Measurements from ENCODE around the gene HNRNPR. TPM values are rescaled to one million over a fixed set of nuclear protein-coding genes. Genes with fewer than 3 reads are reported as not detected.

The HNRNPR gene
- total RNA-seq, 3 donors from 2014 or later: 56.6 to 114 (median 109) TPM

DNA sequence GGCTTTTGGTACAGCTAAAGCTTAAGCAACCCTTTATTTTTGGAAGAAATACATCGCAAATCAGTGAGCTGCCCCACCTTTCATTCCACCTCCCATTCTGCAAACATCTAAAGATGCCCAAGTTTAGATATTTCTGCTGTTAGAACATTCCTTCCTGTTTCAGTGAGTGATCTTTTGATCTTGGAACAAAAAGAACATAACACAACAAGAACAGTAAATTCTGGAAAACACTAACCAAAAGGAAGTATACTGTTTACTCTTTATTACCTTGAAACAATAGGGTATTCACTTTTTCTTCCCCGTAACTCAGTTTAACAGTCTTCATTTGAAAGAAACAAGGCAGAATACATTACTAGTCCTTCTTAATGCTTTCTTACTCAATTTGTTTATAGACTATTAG is 40.6 kb downstream of the HNRNPR start:
- Histone ChIP-seq H3K4me1 (no peaks in the 10 kb centered on the region), H3K9me3 (no peaks in the 10 kb centered on the region), H3K4me3 (no peak overlapping the region), H3K27me3 (no peaks in the 10 kb centered on the region), H3K36me3 (no peaks in the 10 kb centered on the region), H3K27ac (peak overlapping the region in 1 of 2 donors; percentile 37)
- intact Hi-C loops (cut with DNase I; ENCODE audit: low total_unique reads): no loop called here
- no peak for DNase-seq (ENCODE audit: low spot score in 2 of 2)
- TF ChIP-seq, protein P1, sequence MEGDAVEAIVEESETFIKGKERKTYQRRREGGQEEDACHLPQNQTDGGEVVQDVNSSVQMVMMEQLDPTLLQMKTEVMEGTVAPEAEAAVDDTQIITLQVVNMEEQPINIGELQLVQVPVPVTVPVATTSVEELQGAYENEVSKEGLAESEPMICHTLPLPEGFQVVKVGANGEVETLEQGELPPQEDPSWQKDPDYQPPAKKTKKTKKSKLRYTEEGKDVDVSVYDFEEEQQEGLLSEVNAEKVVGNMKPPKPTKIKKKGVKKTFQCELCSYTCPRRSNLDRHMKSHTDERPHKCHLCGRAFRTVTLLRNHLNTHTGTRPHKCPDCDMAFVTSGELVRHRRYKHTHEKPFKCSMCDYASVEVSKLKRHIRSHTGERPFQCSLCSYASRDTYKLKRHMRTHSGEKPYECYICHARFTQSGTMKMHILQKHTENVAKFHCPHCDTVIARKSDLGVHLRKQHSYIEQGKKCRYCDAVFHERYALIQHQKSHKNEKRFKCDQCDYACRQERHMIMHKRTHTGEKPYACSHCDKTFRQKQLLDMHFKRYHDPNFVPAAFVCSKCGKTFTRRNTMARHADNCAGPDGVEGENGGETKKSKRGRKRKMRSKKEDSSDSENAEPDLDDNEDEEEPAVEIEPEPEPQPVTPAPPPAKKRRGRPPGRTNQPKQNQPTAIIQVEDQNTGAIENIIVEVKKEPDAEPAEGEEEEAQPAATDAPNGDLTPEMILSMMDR (IDR thresholded peaks at IDR 0.05): no peak
- no peak for TF ChIP-seq POLR2A (IDR thresholded peaks at IDR 0.05)
- no peak for TF ChIP-seq POLR2AphosphoS5 (IDR thresholded peaks at IDR 0.05)

DNA sequence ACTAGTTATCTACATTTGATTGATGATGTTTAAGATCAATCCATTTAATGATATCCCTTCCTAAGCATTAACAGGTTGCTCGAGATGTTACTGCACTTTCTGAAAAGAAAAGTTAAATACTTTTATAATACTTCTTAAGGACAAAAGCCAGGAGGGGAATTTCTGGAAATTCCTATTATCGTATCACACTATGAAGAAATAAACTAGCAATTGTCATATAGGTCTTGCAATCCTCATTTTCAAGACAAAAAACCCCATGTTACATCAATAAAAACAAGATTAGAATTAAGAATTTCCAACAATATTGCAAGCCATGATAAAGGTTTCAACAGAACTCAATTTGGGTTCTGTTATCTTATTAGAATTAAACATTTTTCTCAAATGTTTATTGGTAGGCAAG is 47.2 kb downstream of the HNRNPR start:
- no peak for TF ChIP-seq POLR2A (IDR thresholded peaks at IDR 0.05)
- no peak for TF ChIP-seq POLR2AphosphoS5 (IDR thresholded peaks at IDR 0.05)
- TF ChIP-seq, protein P1 (IDR thresholded peaks at IDR 0.05): no peak
- Histone ChIP-seq H3K27me3 (no peaks in the 10 kb centered on the region), H3K9me3 (no peaks in the 10 kb centered on the region), H3K36me3 (no peaks in the 10 kb centered on the region), H3K27ac (no peak overlapping the region), H3K4me1 (no peaks in the 10 kb centered on the region), H3K4me3 (no peak overlapping the region)
- intact Hi-C loops (cut with DNase I; ENCODE audit: low total_unique reads): no loop called here
- DNase-seq (ENCODE audit: low spot score in 2 of 2): no peak

DNA sequence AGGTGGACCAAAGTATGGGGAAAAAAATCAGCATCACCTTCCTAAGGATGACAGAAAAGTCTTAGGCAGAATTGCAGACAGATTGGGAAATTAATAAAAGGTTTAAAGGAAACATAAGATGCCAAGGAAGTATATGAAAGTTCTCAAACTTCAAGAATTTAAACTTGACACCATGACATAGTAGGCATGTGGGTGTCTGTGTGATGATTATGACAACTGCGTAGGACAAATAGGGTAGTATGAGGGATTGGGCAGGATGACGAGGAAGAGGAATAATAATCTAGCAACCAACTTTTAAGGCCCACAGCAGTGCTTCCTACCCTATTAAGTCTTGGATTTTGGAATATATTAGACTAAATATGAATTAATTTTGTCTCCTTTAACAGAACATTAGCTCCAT is 52.4 kb downstream of the HNRNPR start:
- Histone ChIP-seq H3K9me3 (no peaks in the 10 kb centered on the region), H3K4me1 (no peaks in the 10 kb centered on the region), H3K27ac (no peak overlapping the region), H3K36me3 (no peaks in the 10 kb centered on the region), H3K27me3 (no peaks in the 10 kb centered on the region), H3K4me3 (no peak overlapping the region)
- no peak for TF ChIP-seq POLR2AphosphoS5 (IDR thresholded peaks at IDR 0.05)
- TF ChIP-seq, protein P1 (IDR thresholded peaks at IDR 0.05): no peak
- TF ChIP-seq POLR2A (IDR thresholded peaks at IDR 0.05): no peak
- intact Hi-C loops (cut with DNase I; ENCODE audit: low total_unique reads): no loop called here
- no peak for DNase-seq (ENCODE audit: low spot score in 2 of 2)

DNA sequence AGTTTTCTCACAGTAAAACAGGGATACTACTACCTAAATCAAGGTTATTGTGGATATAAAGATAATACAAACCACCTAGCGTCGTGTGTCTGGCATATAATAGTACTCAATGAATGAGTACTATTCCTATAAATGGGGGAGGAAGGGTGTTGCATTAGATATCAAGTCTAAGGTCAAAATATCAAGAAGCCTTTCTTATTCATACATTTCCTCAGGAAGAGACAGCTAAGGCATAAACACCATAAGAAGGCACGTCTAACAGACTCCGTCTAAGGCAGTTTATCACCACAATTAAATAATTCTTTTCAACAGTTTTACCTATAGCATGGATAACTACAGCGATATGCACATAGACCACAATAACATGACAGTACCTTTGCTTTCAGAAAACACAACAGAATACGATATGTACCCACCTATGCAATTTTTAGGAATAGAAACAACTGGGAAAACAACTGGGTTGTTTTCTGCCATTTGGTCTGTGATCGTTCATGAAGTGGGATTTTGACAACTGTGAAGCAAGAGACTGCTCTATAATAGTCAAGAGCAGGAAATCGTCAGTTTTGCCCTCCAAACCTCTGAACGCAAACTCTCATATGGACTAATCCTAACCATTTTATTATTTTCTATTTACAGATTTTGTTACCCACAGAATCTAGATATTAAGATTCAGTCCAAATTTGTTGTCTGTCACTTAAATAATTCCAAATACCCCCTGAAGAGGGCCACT is 53.1 kb downstream of the HNRNPR start:
- Histone ChIP-seq H3K9me3 (no peaks in the 10 kb centered on the region), H3K36me3 (no peaks in the 10 kb centered on the region), H3K27ac (no peak overlapping the region), H3K27me3 (no peaks in the 10 kb centered on the region), H3K4me3 (no peak overlapping the region), H3K4me1 (no peaks in the 10 kb centered on the region)
- DNase-seq (ENCODE audit: low spot score in 2 of 2): no peak
- intact Hi-C loops (cut with DNase I; ENCODE audit: low total_unique reads): no loop called here
- no peak for TF ChIP-seq POLR2A (IDR thresholded peaks at IDR 0.05)
- no peak for TF ChIP-seq POLR2AphosphoS5 (IDR thresholded peaks at IDR 0.05)
- TF ChIP-seq, protein P1 (IDR thresholded peaks at IDR 0.05): no peak

DNA sequence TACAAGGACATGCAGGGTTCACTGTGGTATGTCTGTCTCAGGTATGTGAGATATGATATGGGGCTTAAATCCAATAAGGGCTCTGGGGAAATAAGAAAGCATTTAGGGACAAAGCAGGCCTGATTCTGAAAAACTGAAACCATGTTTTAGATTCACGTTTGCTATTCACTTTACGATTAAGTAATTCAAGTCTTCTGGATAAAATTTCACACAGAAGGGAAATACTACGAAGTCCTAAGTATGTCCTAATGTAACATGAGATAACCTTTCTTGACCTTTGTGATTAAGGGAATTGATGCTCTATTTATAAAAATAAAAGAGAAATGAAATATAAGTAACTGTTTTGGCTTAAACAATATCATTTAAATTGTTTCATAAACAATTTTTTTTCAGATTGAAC is 55.4 kb downstream of the HNRNPR start:
- TF ChIP-seq POLR2A (IDR thresholded peaks at IDR 0.05): no peak
- TF ChIP-seq, protein P1 (IDR thresholded peaks at IDR 0.05): no peak
- no peak for TF ChIP-seq POLR2AphosphoS5 (IDR thresholded peaks at IDR 0.05)
- Histone ChIP-seq H3K9me3 (no peaks in the 10 kb centered on the region), H3K4me3 (no peak overlapping the region), H3K4me1 (no peaks in the 10 kb centered on the region), H3K36me3 (no peaks in the 10 kb centered on the region), H3K27ac (no peak overlapping the region), H3K27me3 (no peaks in the 10 kb centered on the region)
- no peak for DNase-seq (ENCODE audit: low spot score in 2 of 2)
- intact Hi-C loops (cut with DNase I; ENCODE audit: low total_unique reads): no loop called here

Data from breast epithelium (tissue), 4 donors.